HepG2 (cell line): ENCODE results near the gene ZNF888.

Experiments used
- BRCA1 ChIP-seq: sonication (generic); formaldehyde crosslinking; IDR thresholded peaks from 2 replicates; pipeline ENCODE4 v1.4.0; 2020; ENCODE audit warnings: missing genetic modification reagents
- CTCF ChIP-seq: sonication (generic); formaldehyde crosslinking; IDR thresholded peaks from 2 replicates; pipeline ENCODE4 v1.5.0; 2020; ENCODE audit warnings: mild to moderate bottlenecking, missing genetic modification reagents, moderate library complexity
- FOSL1 ChIP-seq: sonication (generic); formaldehyde crosslinking; IDR thresholded peaks from 2 replicates; pipeline ENCODE4 v1.9.0; 2021; ENCODE audit warnings: missing genetic modification reagents, borderline replicate concordance
- MYPOP ChIP-seq: sonication (generic); formaldehyde crosslinking; IDR thresholded peaks from 2 replicates; pipeline ENCODE4 v1.8.1; 2023; ENCODE audit warnings: mild to moderate bottlenecking, moderate library complexity, missing genetic modification reagents
- SRF ChIP-seq: IDR thresholded peaks from 2 replicates; pipeline ENCODE4 v1.6.1; 2011; ENCODE audit warnings: mild to moderate bottlenecking, low read depth, low read length, moderate library complexity
- TGIF2 ChIP-seq: IDR thresholded peaks from 2 replicates; pipeline ENCODE4 v1.6.1; 2016; ENCODE audit warnings: control low read depth, missing compliant biosample characterization
- ZNF616 ChIP-seq: sonication (generic); formaldehyde crosslinking; IDR thresholded peaks from 2 replicates; pipeline ENCODE4 v1.5.0; 2020; ENCODE audit warnings: low read depth, mild to moderate bottlenecking, missing genetic modification reagents

- TF ChIP-seq CTCF (CRISPR knock-in tag) (no peak), MYPOP (CRISPR knock-in tag) (no peak), ZNF616 (CRISPR knock-in tag) (no peak), FOSL1 (CRISPR knock-in tag) (no peak), SRF (no peak), BRCA1 (CRISPR knock-in tag) (no peak), TGIF2 (CRISPR knock-in tag) (no peak)
Measured at GRCh38 chr19:52943884-52944643, 20.8 kb upstream of the ZNF888 start.
